Measurements from ENCODE around the gene FAM174B.
A peak's percentile ranks its signal among the peaks of the same experiment; 100 is the strongest.

Gene FAM174B

GRCh38 chr15:92655178-92655995 lies at the start of gene FAM174B:
TSS of gene FAM174B (minus strand) at chr15:92655775.
- DNase-seq (ENCODE audit: low read depth in 3 of 3) = peak in 1 of 3 donors; percentile 22

GRCh38 chr15:92696096-92696495 lies 40.5 kb upstream of the FAM174B start:
- DNase-seq (ENCODE audit: low read depth in 3 of 3) = no peak

- DNase-seq (ENCODE audit: low read depth in 3 of 3) = no peak
Measured at GRCh38 chr15:92693691-92694331, 38.2 kb upstream of the FAM174B start.

GRCh38 chr15:92690395-92690794 lies 34.8 kb upstream of the FAM174B start:
- no peak for DNase-seq (ENCODE audit: low read depth in 3 of 3)

GRCh38 chr15:92687746-92688145 lies 32.2 kb upstream of the FAM174B start:
- DNase-seq (ENCODE audit: low read depth in 3 of 3) = no peak

GRCh38 chr15:92687195-92687602 lies 31.6 kb upstream of the FAM174B start:
- no peak for DNase-seq (ENCODE audit: low read depth in 3 of 3)

GRCh38 chr15:92683511-92683834 lies 27.9 kb upstream of the FAM174B start:
- DNase-seq (ENCODE audit: low read depth in 3 of 3) = no peak

GRCh38 chr15:92682741-92683510 lies 27.4 kb upstream of the FAM174B start:
- DNase-seq (ENCODE audit: low read depth in 3 of 3) = no peak

GRCh38 chr15:92681141-92681631 lies 25.6 kb upstream of the FAM174B start:
- no peak for DNase-seq (ENCODE audit: low read depth in 3 of 3)

- DNase-seq (ENCODE audit: low read depth in 3 of 3) = no peak
Measured at GRCh38 chr15:92677999-92678398, 22.4 kb upstream of the FAM174B start.

- DNase-seq (ENCODE audit: low read depth in 3 of 3) = no peak
Measured at GRCh38 chr15:92676561-92676960, 21.0 kb upstream of the FAM174B start.

- DNase-seq (ENCODE audit: low read depth in 3 of 3) = no peak
Measured at GRCh38 chr15:92675485-92675884, 19.9 kb upstream of the FAM174B start.

- DNase-seq (ENCODE audit: low read depth in 3 of 3) = no peak
Measured at GRCh38 chr15:92674347-92674746, 18.8 kb upstream of the FAM174B start.

- DNase-seq (ENCODE audit: low read depth in 3 of 3) = no peak
Measured at GRCh38 chr15:92672102-92672501, 16.5 kb upstream of the FAM174B start.

- no peak for DNase-seq (ENCODE audit: low read depth in 3 of 3)
Measured at GRCh38 chr15:92671406-92671805, 15.8 kb upstream of the FAM174B start.

GRCh38 chr15:92670621-92671020 lies 15.0 kb upstream of the FAM174B start:
- DNase-seq (ENCODE audit: low read depth in 3 of 3) = no peak

GRCh38 chr15:92669432-92669831 lies 13.9 kb upstream of the FAM174B start:
- no peak for DNase-seq (ENCODE audit: low read depth in 3 of 3)

- no peak for DNase-seq (ENCODE audit: low read depth in 3 of 3)
Measured at GRCh38 chr15:92668620-92669019, 13.0 kb upstream of the FAM174B start.

GRCh38 chr15:92667970-92668485 lies 12.5 kb upstream of the FAM174B start:
- DNase-seq (ENCODE audit: low read depth in 3 of 3) = no peak

- no peak for DNase-seq (ENCODE audit: low read depth in 3 of 3)
Measured at GRCh38 chr15:92667287-92667904, 11.8 kb upstream of the FAM174B start.

GRCh38 chr15:92666780-92667179 lies 11.2 kb upstream of the FAM174B start:
- DNase-seq (ENCODE audit: low read depth in 3 of 3) = no peak

GRCh38 chr15:92665100-92665555 lies 9.6 kb upstream of the FAM174B start:
- no peak for DNase-seq (ENCODE audit: low read depth in 3 of 3)
